ENCODE data around the gene OGDHL. TPM values are rescaled to one million over a fixed set of nuclear protein-coding genes. Genes with fewer than 3 reads are reported as not detected.
A peak's percentile ranks its signal among the peaks of the same experiment; 100 is the strongest.

OGDHL gene
- polyA plus RNA-seq (2013, experiment 1 of 2), result 0.04 TPM
- 0.03 TPM for polyA plus RNA-seq (2013, experiment 2 of 2)

DNA sequence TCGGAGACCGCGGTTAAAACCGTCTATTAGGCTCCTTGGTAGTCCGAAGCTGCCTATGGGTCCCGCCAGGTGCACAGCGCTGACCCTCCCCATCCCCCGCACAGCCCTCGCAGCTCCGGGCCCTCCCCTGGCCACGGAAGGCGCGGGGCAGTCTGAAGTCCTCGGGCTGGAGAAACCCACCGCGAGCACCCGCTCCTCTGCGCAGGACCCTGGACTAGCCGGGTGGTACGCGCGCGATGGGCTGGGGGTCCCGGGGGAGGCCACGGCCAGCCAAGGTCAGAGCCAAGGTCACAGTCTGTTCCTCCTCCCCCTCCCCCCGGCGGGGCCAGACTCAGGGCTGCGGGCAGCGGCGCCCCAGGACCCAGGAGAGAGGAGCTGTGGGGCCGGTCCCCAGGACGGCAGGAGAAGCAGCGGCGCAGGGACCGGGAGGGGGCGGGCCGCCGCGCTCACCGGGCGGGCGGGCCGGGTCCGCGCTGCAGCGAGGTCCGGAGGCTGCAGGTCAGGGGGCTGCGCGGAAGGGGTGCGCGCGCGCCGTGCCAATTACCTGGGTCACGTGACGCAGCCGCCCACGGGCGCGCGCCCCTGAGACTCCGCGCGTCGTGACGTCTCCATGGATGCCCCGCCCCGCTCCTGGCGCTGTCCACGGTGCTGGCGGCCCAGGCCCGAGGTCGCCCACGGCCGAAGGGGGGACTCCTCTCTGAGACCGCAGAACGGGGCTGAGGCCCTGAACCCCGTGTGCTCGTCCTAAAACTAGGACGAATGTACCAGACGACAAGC lies at the start of gene OGDHL:
Gene OGDHL, minus strand, starts transcription at position 535 of the 777 bp plus-strand sequence. CDS start 3,731 bp downstream, outside the sequence.
- Histone ChIP-seq H3K4ac (ENCODE audit: low read depth in 1 of 2, low read length in 2 of 2) (no peak within 1 kb of the TSS), H3K9ac (ENCODE audit: low read length) (no peak within 1 kb of the TSS), H3K9me3 (ENCODE audit: control insufficient read depth, low read length) (peaks cover 2% of the 10 kb centered on the region), H2AK5ac (ENCODE audit: low read length, severe bottlenecking) (no peak within 1 kb of the TSS), H3K4me2 (ENCODE audit: low read length, poor library complexity, severe bottlenecking) (peak within 1 kb of the TSS; percentile 95), H2BK15ac (ENCODE audit: low read depth, poor library complexity, severe bottlenecking) (no peak within 1 kb of the TSS), H2BK5ac (ENCODE audit: low read depth, low read length, poor library complexity, severe bottlenecking) (no peak within 1 kb of the TSS), H3K23ac (ENCODE audit: low read length in 2 of 2) (peak within 1 kb of the TSS in 1 of 2 experiments; percentile 17), H2BK12ac (ENCODE audit: low read length in 2 of 2) (no peak within 1 kb of the TSS), H4K91ac (ENCODE audit: low read length) (no peak within 1 kb of the TSS), H3K27me3 (ENCODE audit: control insufficient read depth in 1 of 2, insufficient read depth in 1 of 2, low read length in 2 of 2) (peaks cover 24 to 71% of the 10 kb centered on the region in 2 experiments), H4K8ac (ENCODE audit: low read length) (no peak within 1 kb of the TSS), H3K14ac (ENCODE audit: low read length in 2 of 2) (no peak within 1 kb of the TSS), H3K18ac (ENCODE audit: low read depth in 1 of 2, low read length in 2 of 2) (no peak within 1 kb of the TSS), H2AFZ (ENCODE audit: low read depth, low read length) (peak within 1 kb of the TSS; percentile 42), H3K4me1 (ENCODE audit: control insufficient read depth, insufficient read depth, low read depth, low read length) (peaks cover 11% of the 10 kb centered on the region), H3K4me3 (ENCODE audit: insufficient read depth in 1 of 2, low read depth in 1 of 2, low read length in 2 of 2) (peak within 1 kb of the TSS; percentile 62 to 75), H3K79me1 (replicated peaks; ENCODE audit: low read length, poor library complexity, severe bottlenecking) (no peaks in the 10 kb centered on the region), H2BK120ac (ENCODE audit: low read depth, low read length) (no peak within 1 kb of the TSS), H3K27ac (ENCODE audit: low read length, poor library complexity, severe bottlenecking) (no peak within 1 kb of the TSS), H3K36me3 (ENCODE audit: control insufficient read depth in 1 of 2, insufficient read depth in 2 of 2, low read depth in 1 of 2, low read length in 2 of 2) (no peaks in the 10 kb centered on the region)
- DNase-seq, result peak; percentile 39
- WGBS, result under 1% methylated on average over 53 of the region's 81 CpGs

DNA sequence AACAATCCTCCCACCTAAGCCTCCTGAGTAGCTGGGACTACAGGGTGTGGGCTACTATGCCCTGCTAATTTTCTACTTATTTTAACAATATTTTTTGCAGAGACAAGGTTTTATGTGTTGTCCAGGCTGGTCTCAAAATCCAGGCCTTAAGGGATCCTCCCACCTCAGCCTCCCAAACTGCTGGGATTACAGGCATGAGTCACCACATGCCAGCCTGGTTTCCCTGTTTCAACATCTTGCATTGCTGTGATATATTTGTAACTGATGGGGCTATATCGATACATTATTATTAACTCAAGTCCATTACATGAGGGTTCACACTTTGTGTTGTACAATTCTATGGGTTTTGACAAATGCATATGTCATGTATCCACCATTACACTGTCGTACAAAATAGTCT lies 41.9 kb upstream of the OGDHL start:
- no peaks in the 10 kb centered on the region for H3K27me3 ChIP-seq (ENCODE audit: control insufficient read depth in 1 of 2, insufficient read depth in 1 of 2, low read length in 2 of 2)
- H2BK15ac ChIP-seq (ENCODE audit: low read depth, poor library complexity, severe bottlenecking), result no peak overlapping the region
- no peaks in the 10 kb centered on the region for H3K9me3 ChIP-seq (ENCODE audit: control insufficient read depth, low read length)
- no peak overlapping the region for H3K9ac ChIP-seq (ENCODE audit: low read length)
- H2AK5ac ChIP-seq (ENCODE audit: low read length, severe bottlenecking), result no peak overlapping the region
- no peak overlapping the region for H2BK12ac ChIP-seq (ENCODE audit: low read length in 2 of 2)
- no peak overlapping the region for H4K91ac ChIP-seq (ENCODE audit: low read length)
- H3K4me2 ChIP-seq (ENCODE audit: low read length, poor library complexity, severe bottlenecking), result no peak overlapping the region
- DNase-seq, result no peak
- no peak overlapping the region for H3K18ac ChIP-seq (ENCODE audit: low read depth in 1 of 2, low read length in 2 of 2)
- no peak overlapping the region for H3K4ac ChIP-seq (ENCODE audit: low read depth in 1 of 2, low read length in 2 of 2)
- H3K4me1 ChIP-seq (ENCODE audit: control insufficient read depth, insufficient read depth, low read depth, low read length), result no peaks in the 10 kb centered on the region
- no peaks in the 10 kb centered on the region for H3K36me3 ChIP-seq (ENCODE audit: control insufficient read depth in 1 of 2, insufficient read depth in 2 of 2, low read depth in 1 of 2, low read length in 2 of 2)
- H2BK120ac ChIP-seq (ENCODE audit: low read depth, low read length), result no peak overlapping the region
- no peak overlapping the region for H2AFZ ChIP-seq (ENCODE audit: low read depth, low read length)
- no peak overlapping the region for H3K27ac ChIP-seq (ENCODE audit: low read length, poor library complexity, severe bottlenecking)
- H2BK5ac ChIP-seq (ENCODE audit: low read depth, low read length, poor library complexity, severe bottlenecking), result no peak overlapping the region
- no peak overlapping the region for H3K23ac ChIP-seq (ENCODE audit: low read length in 2 of 2)
- no peak overlapping the region for H4K8ac ChIP-seq (ENCODE audit: low read length)
- H3K4me3 ChIP-seq (ENCODE audit: insufficient read depth in 1 of 2, low read depth in 1 of 2, low read length in 2 of 2), result no peak overlapping the region
- 87% methylated on average over 1 of the region's 2 CpGs for WGBS
- no peaks in the 10 kb centered on the region for H3K79me1 ChIP-seq (replicated peaks; ENCODE audit: low read length, poor library complexity, severe bottlenecking)
- no peak overlapping the region for H3K14ac ChIP-seq (ENCODE audit: low read length in 2 of 2)

DNA sequence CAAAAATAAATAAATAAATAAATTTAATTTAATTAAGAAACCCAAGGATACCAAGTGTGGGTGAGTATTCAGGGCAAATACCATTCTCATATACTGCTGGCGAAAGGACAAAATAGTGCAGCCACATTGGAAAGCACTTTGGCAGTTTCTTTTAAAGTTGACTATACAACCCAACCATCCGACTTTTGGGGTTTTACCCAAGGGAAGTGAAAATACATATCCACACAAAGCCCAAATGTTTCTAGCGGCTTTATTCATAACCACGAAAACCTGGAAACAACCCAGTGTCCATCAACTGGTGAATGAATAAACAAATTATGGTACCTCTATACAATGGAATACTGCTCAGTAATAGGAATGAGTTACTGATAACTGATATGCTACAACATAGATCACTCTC lies 36.2 kb upstream of the OGDHL start:
- Histone ChIP-seq H3K4ac (ENCODE audit: low read depth in 1 of 2, low read length in 2 of 2) (no peak overlapping the region), H3K36me3 (ENCODE audit: control insufficient read depth in 1 of 2, insufficient read depth in 2 of 2, low read depth in 1 of 2, low read length in 2 of 2) (no peaks in the 10 kb centered on the region), H2BK5ac (ENCODE audit: low read depth, low read length, poor library complexity, severe bottlenecking) (no peak overlapping the region), H3K27me3 (ENCODE audit: control insufficient read depth in 1 of 2, insufficient read depth in 1 of 2, low read length in 2 of 2) (no peaks in the 10 kb centered on the region), H2BK12ac (ENCODE audit: low read length in 2 of 2) (no peak overlapping the region), H2AK5ac (ENCODE audit: low read length, severe bottlenecking) (no peak overlapping the region), H3K23ac (ENCODE audit: low read length in 2 of 2) (no peak overlapping the region), H3K4me1 (ENCODE audit: control insufficient read depth, insufficient read depth, low read depth, low read length) (no peaks in the 10 kb centered on the region), H2BK120ac (ENCODE audit: low read depth, low read length) (no peak overlapping the region), H3K9ac (ENCODE audit: low read length) (no peak overlapping the region), H3K79me1 (replicated peaks; ENCODE audit: low read length, poor library complexity, severe bottlenecking) (no peaks in the 10 kb centered on the region), H3K14ac (ENCODE audit: low read length in 2 of 2) (no peak overlapping the region), H4K91ac (ENCODE audit: low read length) (no peak overlapping the region), H3K27ac (ENCODE audit: low read length, poor library complexity, severe bottlenecking) (no peak overlapping the region), H2AFZ (ENCODE audit: low read depth, low read length) (no peak overlapping the region), H3K4me3 (ENCODE audit: insufficient read depth in 1 of 2, low read depth in 1 of 2, low read length in 2 of 2) (no peak overlapping the region), H3K9me3 (ENCODE audit: control insufficient read depth, low read length) (no peaks in the 10 kb centered on the region), H4K8ac (ENCODE audit: low read length) (no peak overlapping the region), H2BK15ac (ENCODE audit: low read depth, poor library complexity, severe bottlenecking) (no peak overlapping the region), H3K18ac (ENCODE audit: low read depth in 1 of 2, low read length in 2 of 2) (no peak overlapping the region), H3K4me2 (ENCODE audit: low read length, poor library complexity, severe bottlenecking) (no peak overlapping the region)
- WGBS, result 92% methylated on average over 2 of the region's 4 CpGs
- DNase-seq, result no peak

DNA sequence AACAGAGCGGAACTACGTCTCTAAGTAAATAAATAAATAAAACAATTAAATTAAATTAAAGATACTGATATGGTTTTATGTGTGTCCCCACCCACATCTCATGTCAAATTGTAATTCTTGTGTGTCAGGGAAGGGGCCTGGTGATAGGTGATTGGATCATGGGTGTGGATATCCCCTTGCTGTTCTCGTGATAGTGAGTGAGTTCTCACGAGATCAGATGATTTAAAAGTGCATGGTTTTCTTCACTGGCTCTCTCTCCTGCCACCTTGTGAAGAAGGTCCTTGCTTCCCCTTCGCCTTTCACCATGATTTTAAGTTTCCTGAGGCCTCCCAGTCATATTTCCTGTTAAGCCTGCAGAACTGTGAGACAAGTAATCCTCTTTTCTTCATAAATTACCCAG lies 29.0 kb upstream of the OGDHL start:
- no peak overlapping the region for H2BK12ac ChIP-seq (ENCODE audit: low read length in 2 of 2)
- H3K4me2 ChIP-seq (ENCODE audit: low read length, poor library complexity, severe bottlenecking), result no peak overlapping the region

More for the DNA sequence above, 29.0 kb upstream of the OGDHL start:
- H2BK120ac ChIP-seq (ENCODE audit: low read depth, low read length), result no peak overlapping the region
- H3K36me3 ChIP-seq (ENCODE audit: control insufficient read depth in 1 of 2, insufficient read depth in 2 of 2, low read depth in 1 of 2, low read length in 2 of 2), result no peaks in the 10 kb centered on the region
- no peak overlapping the region for H3K9ac ChIP-seq (ENCODE audit: low read length)
- H3K9me3 ChIP-seq (ENCODE audit: control insufficient read depth, low read length), result no peaks in the 10 kb centered on the region
- no peak overlapping the region for H4K91ac ChIP-seq (ENCODE audit: low read length)
- no peak overlapping the region for H3K4ac ChIP-seq (ENCODE audit: low read depth in 1 of 2, low read length in 2 of 2)
- H3K4me3 ChIP-seq (ENCODE audit: insufficient read depth in 1 of 2, low read depth in 1 of 2, low read length in 2 of 2), result no peak overlapping the region
- H3K18ac ChIP-seq (ENCODE audit: low read depth in 1 of 2, low read length in 2 of 2), result no peak overlapping the region
- H3K4me1 ChIP-seq (ENCODE audit: control insufficient read depth, insufficient read depth, low read depth, low read length), result no peaks in the 10 kb centered on the region
- no peak overlapping the region for H3K27ac ChIP-seq (ENCODE audit: low read length, poor library complexity, severe bottlenecking)
- no peak overlapping the region for H3K14ac ChIP-seq (ENCODE audit: low read length in 2 of 2)
- H4K8ac ChIP-seq (ENCODE audit: low read length), result no peak overlapping the region
- WGBS, result 60% methylated on average over 3 of the region's 5 CpGs
- no peak for DNase-seq
- H2BK5ac ChIP-seq (ENCODE audit: low read depth, low read length, poor library complexity, severe bottlenecking), result no peak overlapping the region
- no peak overlapping the region for H2AFZ ChIP-seq (ENCODE audit: low read depth, low read length)
- H3K27me3 ChIP-seq (ENCODE audit: control insufficient read depth in 1 of 2, insufficient read depth in 1 of 2, low read length in 2 of 2), result peaks cover 0 to 11% of the 10 kb centered on the region in 2 experiments
- H3K79me1 ChIP-seq (replicated peaks; ENCODE audit: low read length, poor library complexity, severe bottlenecking), result no peaks in the 10 kb centered on the region
- H2AK5ac ChIP-seq (ENCODE audit: low read length, severe bottlenecking), result no peak overlapping the region
- no peak overlapping the region for H3K23ac ChIP-seq (ENCODE audit: low read length in 2 of 2)
- H2BK15ac ChIP-seq (ENCODE audit: low read depth, poor library complexity, severe bottlenecking), result no peak overlapping the region

Data from mesenchymal stem cell (in vitro differentiated cells and primary cell).